Heart left ventricle (tissue), 13 donors: ENCODE data around the gene EHMT1.

Experiments
- POLR2A ChIP-seq, 2 donors: fragments of 450-650 bp; IDR thresholded peaks; one replicate each; pipeline ENCODE4 v1.6.1; 2017; ENCODE audit warnings: antibody characterized with exemption in 2 of 2, mild to moderate bottlenecking in 2 of 2, moderate library complexity in 2 of 2
- TF ChIP-seq, protein P1 (sequence below), 12 donors: fragments of 200-600 bp; sonication (generic) in 4 of 12; IDR thresholded peaks; one replicate each; pipeline versions ENCODE4 v1.5.0 to v1.8.0; 2018 to 2022; ENCODE audit warnings: antibody characterized with exemption in 12 of 12, mild to moderate bottlenecking in 5 of 12
- donor health status: ischemic (EF 13 %, LVEDD 7.1; RV severe dilation, severe dysfunction).
- donor health status: DM: no; HTN: yes; CAD: no.
- donor health status: DM: no; HTN: no; CAD: no.
- donor health status: ischemic (EF 25% LVEDD 6.9; RV normal size, moderate dysfunction).
- donor health status: ischemic (EF 25% LVEDD 5.7; RV mildly dilated, moderate dysfunction).
- donor health status: ischemic (EF 35%, LVEDD 5.7; RV mildly dilated, moderate dysfunction).
- donor health status: nonischemic (EF 11% LVEDD 7.7; RV severe dilation, severe dysfunction).
- donor health status: DM: yes; HTN: yes; CAD: no.
- donor health status: PGD.
- donor health status: ischemic (EF 29% LVEDD 5.4; RV normal size, mild dysfunction).
- donor health status: nonischemic (EF 23%, LVEDD 6.1; RV moderate dilation, normal function).

GRCh38 chr9:137606005-137606621 lies 12.7 kb upstream of the EHMT1 start:
- TF ChIP-seq, protein P1, sequence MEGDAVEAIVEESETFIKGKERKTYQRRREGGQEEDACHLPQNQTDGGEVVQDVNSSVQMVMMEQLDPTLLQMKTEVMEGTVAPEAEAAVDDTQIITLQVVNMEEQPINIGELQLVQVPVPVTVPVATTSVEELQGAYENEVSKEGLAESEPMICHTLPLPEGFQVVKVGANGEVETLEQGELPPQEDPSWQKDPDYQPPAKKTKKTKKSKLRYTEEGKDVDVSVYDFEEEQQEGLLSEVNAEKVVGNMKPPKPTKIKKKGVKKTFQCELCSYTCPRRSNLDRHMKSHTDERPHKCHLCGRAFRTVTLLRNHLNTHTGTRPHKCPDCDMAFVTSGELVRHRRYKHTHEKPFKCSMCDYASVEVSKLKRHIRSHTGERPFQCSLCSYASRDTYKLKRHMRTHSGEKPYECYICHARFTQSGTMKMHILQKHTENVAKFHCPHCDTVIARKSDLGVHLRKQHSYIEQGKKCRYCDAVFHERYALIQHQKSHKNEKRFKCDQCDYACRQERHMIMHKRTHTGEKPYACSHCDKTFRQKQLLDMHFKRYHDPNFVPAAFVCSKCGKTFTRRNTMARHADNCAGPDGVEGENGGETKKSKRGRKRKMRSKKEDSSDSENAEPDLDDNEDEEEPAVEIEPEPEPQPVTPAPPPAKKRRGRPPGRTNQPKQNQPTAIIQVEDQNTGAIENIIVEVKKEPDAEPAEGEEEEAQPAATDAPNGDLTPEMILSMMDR (IDR thresholded peaks at IDR 0.05): no peak
- TF ChIP-seq POLR2A (IDR thresholded peaks at IDR 0.05): no peak
